Ascending aorta (tissue), 2 donors: Measurements from ENCODE around the gene JDP2. TPM values are rescaled to one million over a fixed set of nuclear protein-coding genes. Genes with fewer than 3 reads are reported as not detected.

Experiments
- DNase-seq, 2 donors: peaks; one replicate each; pipeline ENCODE4 v3.0.0-alpha.2; 2019; ENCODE audit warnings: low spot score in 2 of 2
- H3K27ac ChIP-seq, 2 donors: fragments of 200-600 bp; sonication (generic); one replicate each; pipeline ENCODE4 v1.5.1; 2016 to 2017; ENCODE audit warnings: mild to moderate bottlenecking in 1 of 2
- H3K27me3 ChIP-seq: fragments of 200-600 bp; sonication (generic); one replicate; pipeline ENCODE4 v1.5.1; 2017
- H3K36me3 ChIP-seq, 2 donors: fragments of 200-600 bp; sonication (generic); one replicate each; pipeline ENCODE4 v1.5.1; 2016
- H3K4me1 ChIP-seq, 2 donors: fragments of 200-600 bp; sonication (generic); one replicate each; pipeline ENCODE4 v1.5.1; 2016 to 2017; ENCODE audit warnings: mild to moderate bottlenecking in 1 of 2
- H3K4me3 ChIP-seq, 2 donors: fragments of 200-600 bp; sonication (generic); one replicate each; pipeline ENCODE4 v1.5.1; 2016 to 2017; ENCODE audit warnings: mild to moderate bottlenecking in 1 of 2
- H3K9me3 ChIP-seq, 2 donors: fragments of 200-600 bp; sonication (generic); one replicate each; pipeline ENCODE4 v1.5.1; 2016
- intact Hi-C: fragments of 100-400 bp; cut with DNase I; formaldehyde crosslinking; loops from one replicate; pipeline ENCODE4 v1.15.1; 2023
- total RNA-seq: library from RNA; depleted of rRNA; stranded (reverse); fragments of >200 nt; gene quantifications from one replicate; pipeline ENCODE4 v1.1.0, GENCODE V29; 2016
- TF ChIP-seq, protein P1 (sequence below), 3 experiments: fragments of 200-600 bp in 2 of 3; fragments of 450-650 bp in 1 of 3; sonication (generic) in 2 of 3; IDR thresholded peaks; one replicate each; pipeline ENCODE4 v1.5.1; 2016 to 2019; ENCODE audit warnings: antibody characterized with exemption in 3 of 3, mild to moderate bottlenecking in 1 of 3, moderate library complexity in 1 of 3

The JDP2 gene
- total RNA-seq, 1 donor from 2014 or later = 213 TPM

DNA sequence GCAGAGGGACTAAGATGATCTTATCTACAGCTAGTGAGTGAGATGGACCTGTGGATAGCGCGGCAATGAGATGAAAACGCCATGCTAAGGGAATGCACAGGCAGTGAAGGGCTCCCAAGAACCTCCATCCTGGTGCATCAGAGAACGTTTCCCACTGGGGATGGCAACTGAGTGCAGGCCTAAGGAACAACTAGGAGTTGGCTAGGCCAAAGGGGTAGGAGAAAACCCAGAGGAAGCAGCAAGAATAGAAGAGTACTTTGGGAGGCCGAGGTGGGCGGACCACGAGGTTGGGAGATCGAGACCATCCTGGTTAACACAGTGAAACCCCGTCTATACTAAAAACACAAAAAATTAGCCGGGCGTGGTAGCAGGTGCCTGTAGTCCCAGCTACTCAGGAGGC is 69.9 kb downstream of the JDP2 start:
- no peaks in the 10 kb centered on the region for H3K36me3 ChIP-seq
- H3K27me3 ChIP-seq = no peaks in the 10 kb centered on the region
- H3K4me1 ChIP-seq = no peaks in the 10 kb centered on the region
- H3K27ac ChIP-seq = no peak overlapping the region
- DNase-seq = no peak
- H3K4me3 ChIP-seq = no peak overlapping the region
- no peaks in the 10 kb centered on the region for H3K9me3 ChIP-seq
- TF ChIP-seq, protein P1, sequence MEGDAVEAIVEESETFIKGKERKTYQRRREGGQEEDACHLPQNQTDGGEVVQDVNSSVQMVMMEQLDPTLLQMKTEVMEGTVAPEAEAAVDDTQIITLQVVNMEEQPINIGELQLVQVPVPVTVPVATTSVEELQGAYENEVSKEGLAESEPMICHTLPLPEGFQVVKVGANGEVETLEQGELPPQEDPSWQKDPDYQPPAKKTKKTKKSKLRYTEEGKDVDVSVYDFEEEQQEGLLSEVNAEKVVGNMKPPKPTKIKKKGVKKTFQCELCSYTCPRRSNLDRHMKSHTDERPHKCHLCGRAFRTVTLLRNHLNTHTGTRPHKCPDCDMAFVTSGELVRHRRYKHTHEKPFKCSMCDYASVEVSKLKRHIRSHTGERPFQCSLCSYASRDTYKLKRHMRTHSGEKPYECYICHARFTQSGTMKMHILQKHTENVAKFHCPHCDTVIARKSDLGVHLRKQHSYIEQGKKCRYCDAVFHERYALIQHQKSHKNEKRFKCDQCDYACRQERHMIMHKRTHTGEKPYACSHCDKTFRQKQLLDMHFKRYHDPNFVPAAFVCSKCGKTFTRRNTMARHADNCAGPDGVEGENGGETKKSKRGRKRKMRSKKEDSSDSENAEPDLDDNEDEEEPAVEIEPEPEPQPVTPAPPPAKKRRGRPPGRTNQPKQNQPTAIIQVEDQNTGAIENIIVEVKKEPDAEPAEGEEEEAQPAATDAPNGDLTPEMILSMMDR (IDR thresholded peaks at IDR 0.05) = no peak
- intact Hi-C loops = no loop called here

GRCh38 chr14:75499084-75499875 is 71.5 kb downstream of the JDP2 start:
- TF ChIP-seq, protein P1 (IDR thresholded peaks at IDR 0.05) = no peak
- Histone ChIP-seq H3K4me1 (no peaks in the 10 kb centered on the region), H3K4me3 (no peak overlapping the region), H3K36me3 (no peaks in the 10 kb centered on the region), H3K9me3 (no peaks in the 10 kb centered on the region), H3K27ac (no peak overlapping the region), H3K27me3 (no peaks in the 10 kb centered on the region)
- no peak for DNase-seq
- intact Hi-C loops = no loop called here

DNA sequence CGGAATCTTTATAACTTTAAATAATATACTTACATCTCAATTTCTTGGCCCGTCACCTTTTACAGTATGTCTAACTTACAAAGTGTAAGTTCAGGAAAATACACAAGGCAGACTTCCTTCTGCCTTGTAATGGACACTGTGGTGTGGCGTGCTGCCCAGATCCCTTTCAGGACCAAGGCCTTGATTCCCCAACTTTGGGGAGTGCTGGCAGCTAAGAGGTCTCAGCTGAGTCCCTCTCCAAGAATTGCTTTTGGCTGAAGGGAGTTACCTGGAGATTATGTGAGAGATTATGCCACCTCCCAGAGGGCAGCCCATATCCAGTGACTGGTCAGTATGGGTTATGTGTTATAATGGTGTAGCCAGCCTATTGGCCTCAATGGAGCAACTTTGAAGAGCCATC is 73.3 kb downstream of the JDP2 start:
- Histone ChIP-seq H3K27me3 (no peaks in the 10 kb centered on the region), H3K4me3 (no peak overlapping the region), H3K27ac (no peak overlapping the region), H3K4me1 (no peaks in the 10 kb centered on the region), H3K36me3 (no peaks in the 10 kb centered on the region), H3K9me3 (no peaks in the 10 kb centered on the region)
- TF ChIP-seq, protein P1 (IDR thresholded peaks at IDR 0.05) = no peak
- intact Hi-C loops = no loop called here
- DNase-seq = no peak

- no peaks in the 10 kb centered on the region for H3K27me3 ChIP-seq
- H3K27ac ChIP-seq = no peak overlapping the region
- no peaks in the 10 kb centered on the region for H3K36me3 ChIP-seq
- H3K4me1 ChIP-seq = no peaks in the 10 kb centered on the region
- TF ChIP-seq, protein P1 (IDR thresholded peaks at IDR 0.05) = no peak
- intact Hi-C loops = no loop called here
- DNase-seq = no peak
- H3K9me3 ChIP-seq = peaks cover 0 to 7% of the 10 kb centered on the region in 2 donors
- no peak overlapping the region for H3K4me3 ChIP-seq
Measured at GRCh38 chr14:75504411-75504810, 76.6 kb downstream of the JDP2 start.

GRCh38 chr14:75506930-75507329 is 79.1 kb downstream of the JDP2 start:
- no peak for DNase-seq
- Histone ChIP-seq H3K36me3 (no peaks in the 10 kb centered on the region), H3K27me3 (no peaks in the 10 kb centered on the region), H3K4me1 (no peaks in the 10 kb centered on the region), H3K4me3 (no peak overlapping the region), H3K27ac (no peak overlapping the region), H3K9me3 (peaks cover 0 to 17% of the 10 kb centered on the region in 2 donors)
- TF ChIP-seq, protein P1 (IDR thresholded peaks at IDR 0.05) = no peak
- intact Hi-C loops = no loop called here
